HL-60 (cell line): ENCODE data around the gene MFN2.

Source experiments
- GABPA ChIP-seq: IDR thresholded peaks from 2 replicates; pipeline ENCODE4 v1.6.1; 2012; ENCODE audit warnings: low read depth
- POLR2AphosphoS5 ChIP-seq: IDR thresholded peaks from 2 replicates; pipeline ENCODE4 v1.6.1; 2012; ENCODE audit warnings: low read depth
- REST ChIP-seq: IDR thresholded peaks from 2 replicates; pipeline ENCODE4 v1.6.1; 2012; ENCODE audit warnings: low read depth; ENCODE audit not compliant: insufficient replicate concordance
- TF ChIP-seq, protein P1 (sequence below): IDR thresholded peaks from one replicate; pipeline ENCODE4 v1.5.1; 2011; ENCODE audit warnings: low read length, control low read depth, inconsistent platforms; ENCODE audit not compliant: insufficient read depth

GRCh38 chr1:12010746-12011570, 30.7 kb downstream of the MFN2 start:
- TF ChIP-seq, protein P1, sequence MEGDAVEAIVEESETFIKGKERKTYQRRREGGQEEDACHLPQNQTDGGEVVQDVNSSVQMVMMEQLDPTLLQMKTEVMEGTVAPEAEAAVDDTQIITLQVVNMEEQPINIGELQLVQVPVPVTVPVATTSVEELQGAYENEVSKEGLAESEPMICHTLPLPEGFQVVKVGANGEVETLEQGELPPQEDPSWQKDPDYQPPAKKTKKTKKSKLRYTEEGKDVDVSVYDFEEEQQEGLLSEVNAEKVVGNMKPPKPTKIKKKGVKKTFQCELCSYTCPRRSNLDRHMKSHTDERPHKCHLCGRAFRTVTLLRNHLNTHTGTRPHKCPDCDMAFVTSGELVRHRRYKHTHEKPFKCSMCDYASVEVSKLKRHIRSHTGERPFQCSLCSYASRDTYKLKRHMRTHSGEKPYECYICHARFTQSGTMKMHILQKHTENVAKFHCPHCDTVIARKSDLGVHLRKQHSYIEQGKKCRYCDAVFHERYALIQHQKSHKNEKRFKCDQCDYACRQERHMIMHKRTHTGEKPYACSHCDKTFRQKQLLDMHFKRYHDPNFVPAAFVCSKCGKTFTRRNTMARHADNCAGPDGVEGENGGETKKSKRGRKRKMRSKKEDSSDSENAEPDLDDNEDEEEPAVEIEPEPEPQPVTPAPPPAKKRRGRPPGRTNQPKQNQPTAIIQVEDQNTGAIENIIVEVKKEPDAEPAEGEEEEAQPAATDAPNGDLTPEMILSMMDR: no peak
- no peak for TF ChIP-seq GABPA
- TF ChIP-seq REST: no peak
- no peak for TF ChIP-seq POLR2AphosphoS5
